GM12874 (cell line): ENCODE measurements around the gene ADD1.

Experiments used
- TF ChIP-seq, protein P1 (sequence below): IDR thresholded peaks from 2 replicates; pipeline ENCODE4 v1.5.1; 2011; ENCODE audit warnings: low read depth, mild to moderate bottlenecking, control low read depth, low read length, moderate library complexity; ENCODE audit not compliant: insufficient read depth

Gene ADD1

GRCh38 chr4:2954358-2955185 lies 110.9 kb downstream of the ADD1 start:
- TF ChIP-seq, protein P1, sequence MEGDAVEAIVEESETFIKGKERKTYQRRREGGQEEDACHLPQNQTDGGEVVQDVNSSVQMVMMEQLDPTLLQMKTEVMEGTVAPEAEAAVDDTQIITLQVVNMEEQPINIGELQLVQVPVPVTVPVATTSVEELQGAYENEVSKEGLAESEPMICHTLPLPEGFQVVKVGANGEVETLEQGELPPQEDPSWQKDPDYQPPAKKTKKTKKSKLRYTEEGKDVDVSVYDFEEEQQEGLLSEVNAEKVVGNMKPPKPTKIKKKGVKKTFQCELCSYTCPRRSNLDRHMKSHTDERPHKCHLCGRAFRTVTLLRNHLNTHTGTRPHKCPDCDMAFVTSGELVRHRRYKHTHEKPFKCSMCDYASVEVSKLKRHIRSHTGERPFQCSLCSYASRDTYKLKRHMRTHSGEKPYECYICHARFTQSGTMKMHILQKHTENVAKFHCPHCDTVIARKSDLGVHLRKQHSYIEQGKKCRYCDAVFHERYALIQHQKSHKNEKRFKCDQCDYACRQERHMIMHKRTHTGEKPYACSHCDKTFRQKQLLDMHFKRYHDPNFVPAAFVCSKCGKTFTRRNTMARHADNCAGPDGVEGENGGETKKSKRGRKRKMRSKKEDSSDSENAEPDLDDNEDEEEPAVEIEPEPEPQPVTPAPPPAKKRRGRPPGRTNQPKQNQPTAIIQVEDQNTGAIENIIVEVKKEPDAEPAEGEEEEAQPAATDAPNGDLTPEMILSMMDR, result peak; percentile 58

- TF ChIP-seq, protein P1, result peak; percentile 21; the same call in 1 of the 2 replicates
Measured at GRCh38 chr4:2955186-2956044, 111.8 kb downstream of the ADD1 start.

- TF ChIP-seq, protein P1, result no peak
Measured at GRCh38 chr4:2958446-2958845, 114.8 kb downstream of the ADD1 start.

DNA sequence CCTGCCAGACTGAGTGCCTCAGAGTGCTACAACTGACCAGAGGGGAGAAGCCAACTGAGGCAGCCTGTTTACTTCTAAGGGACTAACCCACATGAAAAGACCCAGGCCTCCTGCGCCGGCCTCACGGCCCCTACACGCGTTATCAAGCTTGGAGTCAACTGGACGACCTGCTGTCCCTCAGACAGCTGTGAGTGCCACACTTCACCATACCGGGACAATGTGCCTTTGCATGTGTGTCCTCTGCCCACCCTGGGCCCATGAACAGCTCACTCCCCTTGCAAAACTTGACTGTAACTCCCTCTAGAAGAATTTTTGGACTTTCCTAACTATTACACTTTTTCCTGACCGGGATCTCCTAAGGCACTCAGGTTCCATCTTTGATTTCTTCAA lies 117.8 kb downstream of the ADD1 start:
- TF ChIP-seq, protein P1, result no peak

- TF ChIP-seq, protein P1, result 0 out of 2 replicates have a peak, but pooled peaks have one; percentile 2
Measured at GRCh38 chr4:2961811-2962441, 118.3 kb downstream of the ADD1 start.

DNA sequence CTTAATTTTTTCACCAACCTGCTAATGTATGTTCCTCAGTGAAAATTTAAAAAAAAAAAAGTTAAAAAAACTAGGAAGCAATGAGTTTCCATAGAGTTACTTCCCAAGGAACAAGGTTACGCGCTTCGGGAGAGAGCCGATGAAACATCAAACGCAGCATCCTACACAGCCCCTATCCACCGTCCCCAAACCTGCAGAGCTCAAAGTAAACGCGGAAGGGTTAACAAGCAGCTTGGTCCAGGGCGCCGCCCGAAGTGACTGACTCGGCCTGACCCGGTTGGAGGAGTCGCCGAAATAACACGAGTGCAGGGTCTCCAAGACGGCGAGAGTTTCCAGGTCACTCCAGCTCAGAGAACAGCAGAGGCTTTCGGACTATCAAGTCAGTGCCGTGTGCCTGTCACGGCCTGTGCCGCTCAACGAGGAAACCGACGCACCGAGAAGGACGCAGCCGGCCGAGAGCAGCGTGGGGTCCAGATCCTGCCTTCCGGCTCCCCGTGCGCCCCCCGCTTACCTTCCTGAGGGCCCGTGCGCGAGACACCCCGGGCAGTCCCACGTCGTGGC lies 119.0 kb downstream of the ADD1 start:
- TF ChIP-seq, protein P1, result no peak
